ENCODE results near the gene SERPINE3. TPM values are rescaled to one million over a fixed set of nuclear protein-coding genes. Genes with fewer than 3 reads are reported as not detected.

SERPINE3 gene
- total RNA-seq, 1 experiment from 2014 or later: not detected

- Mint-ChIP-seq H3K27me3 (ENCODE audit: insufficient read depth, unreplicated experiment) (no peaks in the 10 kb centered on the region), H3K4me3 (ENCODE audit: unreplicated experiment) (no peak overlapping the region), H3K4me1 (ENCODE audit: insufficient read depth, unreplicated experiment) (no peaks in the 10 kb centered on the region), H3K36me3 (ENCODE audit: insufficient read depth, unreplicated experiment) (peaks cover 72% of the 10 kb centered on the region), H3K9me3 (ENCODE audit: unreplicated experiment) (no peaks in the 10 kb centered on the region), H3K27ac (ENCODE audit: low read depth, unreplicated experiment) (no peak overlapping the region)
- no TSS peak for BruUV-seq (replicated peaks)
- ChIA-PET CTCF (interaction anchor here (1.1 kb wide), 1 partner anchor 434 kb away, joined by 3 read pairs; no protein-coding TSS in a partner anchor), POLR2A (interaction anchor here (1.4 kb wide), 1 partner anchor 16 kb away, joined by 3 read pairs; no protein-coding TSS in a partner anchor)
- no peak for DNase-seq (ENCODE audit: unreplicated experiment)
- TF ChIP-seq CTCF (IDR thresholded peaks at IDR 0.05; ENCODE audit: unreplicated experiment): no peak
- intact Hi-C loops (cut with micrococcal nuclease): no loop called here
Measured at GRCh38 chr13:51363625-51364024, 24.1 kb downstream of the SERPINE3 start.

DNA sequence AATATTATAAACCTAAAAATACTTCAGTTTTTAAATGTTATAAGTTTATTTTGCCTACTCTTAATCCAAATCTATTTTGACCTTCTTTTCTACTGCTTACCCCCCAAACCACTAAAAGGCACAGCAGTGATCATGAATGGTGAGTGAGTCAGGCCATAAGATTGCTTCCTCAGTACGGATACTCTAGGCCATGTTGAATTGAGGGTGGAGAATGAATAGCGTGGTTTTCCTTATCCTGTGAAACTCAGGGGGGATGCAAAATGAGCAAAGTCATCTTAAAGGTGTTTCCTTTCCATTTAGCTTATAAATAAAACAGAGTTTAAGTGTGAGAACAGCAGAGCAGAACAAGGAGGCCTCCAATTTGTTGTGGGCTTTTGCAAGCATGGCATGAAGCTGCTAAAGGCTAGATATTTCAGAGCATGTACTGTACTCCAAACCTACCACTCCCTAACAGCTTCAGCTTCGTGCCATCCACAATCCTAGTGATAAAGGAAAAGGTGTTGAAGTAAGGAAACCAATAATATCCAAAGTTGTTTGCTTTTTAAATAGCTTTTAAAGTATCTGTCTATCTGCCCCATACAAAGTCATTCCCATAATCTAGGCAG lies 25.0 kb downstream of the SERPINE3 start:
- Mint-ChIP-seq H3K4me3 (ENCODE audit: unreplicated experiment) (no peak overlapping the region), H3K36me3 (ENCODE audit: insufficient read depth, unreplicated experiment) (peaks cover 80% of the 10 kb centered on the region), H3K27me3 (ENCODE audit: insufficient read depth, unreplicated experiment) (no peaks in the 10 kb centered on the region), H3K4me1 (ENCODE audit: insufficient read depth, unreplicated experiment) (no peaks in the 10 kb centered on the region), H3K9me3 (ENCODE audit: unreplicated experiment) (no peaks in the 10 kb centered on the region), H3K27ac (ENCODE audit: low read depth, unreplicated experiment) (no peak overlapping the region)
- intact Hi-C loops (cut with micrococcal nuclease): no loop called here
- no peak for TF ChIP-seq CTCF (IDR thresholded peaks at IDR 0.05; ENCODE audit: unreplicated experiment)
- no TSS peak for BruUV-seq (replicated peaks)
- CTCF ChIA-PET: interaction anchor here (1.1 kb wide), 1 partner anchor 433 kb away, joined by 3 read pairs; no protein-coding TSS in a partner anchor
- POLR2A ChIA-PET: interaction anchor here (1.4 kb wide), 1 partner anchor 16 kb away, joined by 3 read pairs; no protein-coding TSS in a partner anchor
- no peak for DNase-seq (ENCODE audit: unreplicated experiment)

GRCh38 chr13:51370116-51370515 lies 30.6 kb downstream of the SERPINE3 start:
- Mint-ChIP-seq H3K9me3 (ENCODE audit: unreplicated experiment) (no peaks in the 10 kb centered on the region), H3K27ac (ENCODE audit: low read depth, unreplicated experiment) (peak overlapping the region; percentile 13), H3K27me3 (ENCODE audit: insufficient read depth, unreplicated experiment) (no peaks in the 10 kb centered on the region), H3K36me3 (ENCODE audit: insufficient read depth, unreplicated experiment) (peaks cover 46% of the 10 kb centered on the region), H3K4me3 (ENCODE audit: unreplicated experiment) (no peak overlapping the region), H3K4me1 (ENCODE audit: insufficient read depth, unreplicated experiment) (peaks cover 9% of the 10 kb centered on the region)
- peak; percentile 69 for DNase-seq (ENCODE audit: unreplicated experiment)
- TF ChIP-seq CTCF (IDR thresholded peaks at IDR 0.05; ENCODE audit: unreplicated experiment): no peak
- ChIA-PET CTCF (interaction anchor here (0.6 kb wide), 1 partner anchor 1020 kb away, joined by 4 read pairs; no protein-coding TSS in a partner anchor), POLR2A (interaction anchor here (1.2 kb wide), 1 partner anchor 10 kb away, joined by 3 read pairs; no protein-coding TSS in a partner anchor)
- intact Hi-C loops (cut with micrococcal nuclease): no loop called here
- no TSS peak for BruUV-seq (replicated peaks)

DNA sequence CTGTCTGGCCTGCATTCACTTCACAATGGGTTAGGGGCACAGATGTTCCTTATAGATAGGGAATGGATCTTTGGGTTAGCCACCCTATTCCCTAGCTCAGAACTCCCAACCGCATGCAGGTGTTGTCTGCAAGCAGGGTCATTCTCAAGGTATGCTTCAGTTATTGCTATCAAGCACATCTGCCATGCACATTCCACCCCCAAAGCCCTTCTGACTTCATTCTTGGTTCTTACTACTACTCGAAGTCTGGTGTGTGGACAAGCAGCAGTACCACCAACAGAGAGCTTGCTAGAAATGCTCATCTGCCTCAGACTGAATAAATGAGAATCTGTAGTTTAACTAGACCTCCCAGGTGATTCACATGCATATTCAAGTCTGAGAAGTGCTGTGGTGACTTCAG lies 31.3 kb downstream of the SERPINE3 start:
- no peaks in the 10 kb centered on the region for H3K9me3 Mint-ChIP-seq (ENCODE audit: unreplicated experiment)
- no peak for DNase-seq (ENCODE audit: unreplicated experiment)
- H3K36me3 Mint-ChIP-seq (ENCODE audit: insufficient read depth, unreplicated experiment): peaks cover 39% of the 10 kb centered on the region
- POLR2A ChIA-PET: no interaction called here
- H3K27me3 Mint-ChIP-seq (ENCODE audit: insufficient read depth, unreplicated experiment): no peaks in the 10 kb centered on the region
- BruUV-seq (replicated peaks): no TSS peak
- intact Hi-C loops (cut with micrococcal nuclease): no loop called here
- H3K4me3 Mint-ChIP-seq (ENCODE audit: unreplicated experiment): no peak overlapping the region
- no peak overlapping the region for H3K27ac Mint-ChIP-seq (ENCODE audit: low read depth, unreplicated experiment)
- TF ChIP-seq CTCF (IDR thresholded peaks at IDR 0.05; ENCODE audit: unreplicated experiment): no peak
- H3K4me1 Mint-ChIP-seq (ENCODE audit: insufficient read depth, unreplicated experiment): peaks cover 9% of the 10 kb centered on the region
- CTCF ChIA-PET: no interaction called here
